Measurements from ENCODE around the gene SECTM1. TPM values are rescaled to one million over a fixed set of nuclear protein-coding genes. Genes with fewer than 3 reads are reported as not detected.

Gene SECTM1
- total and polyA plus RNA-seq, 2 experiments from 2014 or later, result 0.21 to 1.3 TPM

DNA sequence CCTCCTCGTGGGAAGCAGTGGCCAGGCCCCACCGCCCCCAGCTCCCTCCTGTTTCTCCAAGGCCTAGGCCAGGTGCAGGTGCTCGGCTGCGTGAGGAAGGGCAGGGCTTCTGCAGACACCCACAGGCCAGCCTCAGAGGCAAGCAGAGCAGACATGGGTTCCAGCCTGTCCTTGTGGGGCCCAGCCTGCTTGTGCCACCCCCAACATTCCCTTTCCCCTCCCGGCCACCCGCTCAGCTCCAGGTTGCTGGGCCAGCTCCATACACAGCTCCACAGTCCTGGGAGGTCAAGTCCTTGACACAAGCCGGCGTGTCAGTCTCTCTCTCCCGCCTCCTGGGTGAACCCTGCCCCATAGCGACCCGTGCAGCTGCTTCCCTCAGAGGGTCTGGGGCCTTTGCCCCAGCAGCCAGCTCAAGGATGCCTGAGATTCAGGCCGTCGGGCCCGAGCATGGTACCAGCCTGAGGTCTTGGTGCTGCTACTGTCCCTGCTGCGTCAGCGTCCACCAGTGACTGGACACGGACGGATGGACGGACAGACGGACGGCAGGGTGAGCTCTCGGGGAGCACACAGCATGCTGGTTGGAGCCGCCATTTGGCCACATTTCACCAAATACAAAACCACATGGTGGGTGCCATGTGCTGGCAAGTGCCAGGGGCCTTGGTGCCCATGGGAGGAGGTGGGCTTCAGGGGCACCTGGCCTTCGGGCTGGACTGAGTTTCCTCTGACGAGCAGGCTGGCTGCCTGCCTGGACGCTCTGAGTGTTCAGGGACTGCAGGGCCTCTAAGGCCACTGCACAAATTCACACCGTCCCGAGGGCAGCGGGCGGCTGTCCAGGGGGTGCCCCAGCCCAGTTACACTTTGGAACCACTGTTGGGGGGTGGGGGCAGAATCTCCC is 8.0 kb downstream of the SECTM1 start:
- Mint-ChIP-seq H3K27ac (no peak overlapping the region), H3K36me3 (ENCODE audit: low read depth) (no peaks in the 10 kb centered on the region), H3K4me3 (no peak overlapping the region), H3K9me3 (no peaks in the 10 kb centered on the region), H3K4me1 (peaks cover 16% of the 10 kb centered on the region), H3K27me3 (ENCODE audit: insufficient read depth, low read depth, poor library complexity) (peaks cover 11% of the 10 kb centered on the region)
- Histone ChIP-seq H3K27me3 (ENCODE audit: insufficient read depth) (no peaks in the 10 kb centered on the region), H3K9me2 (ENCODE audit: insufficient read depth) (no peaks in the 10 kb centered on the region), H3K4me1 (ENCODE audit: insufficient read depth) (no peaks in the 10 kb centered on the region), H4K20me1 (replicated peaks; ENCODE audit: insufficient read depth) (no peaks in the 10 kb centered on the region), H3K27ac (ENCODE audit: low read depth) (no peak overlapping the region), H3K4me3 (no peak overlapping the region), H3K36me3 (ENCODE audit: insufficient read depth) (no peaks in the 10 kb centered on the region), H3K4me2 (no peak overlapping the region), H3K79me2 (replicated peaks; ENCODE audit: insufficient read depth) (no peaks in the 10 kb centered on the region), H2AFZ (no peak overlapping the region), H3F3A (replicated peaks; ENCODE audit: low read depth) (no peaks in the 10 kb centered on the region)
- TF ChIP-seq EZH2 (IDR thresholded peaks at IDR 0.05; ENCODE audit: low read depth, unreplicated experiment), result no peak
- TF ChIP-seq ZNF114 (CRISPR knock-in tag; IDR thresholded peaks at IDR 0.05), result no peak
- no peak for TF ChIP-seq JUNB (IDR thresholded peaks at IDR 0.05; ENCODE audit: unreplicated experiment)
- no peak for TF ChIP-seq STAT1 (IDR thresholded peaks at IDR 0.05; ENCODE audit: unreplicated experiment)
- no peak for TF ChIP-seq EZH2phosphoT487 (IDR thresholded peaks at IDR 0.05; ENCODE audit: unreplicated experiment)
- TF ChIP-seq ETS1 (IDR thresholded peaks at IDR 0.05), result no peak
- TF ChIP-seq, protein P1, sequence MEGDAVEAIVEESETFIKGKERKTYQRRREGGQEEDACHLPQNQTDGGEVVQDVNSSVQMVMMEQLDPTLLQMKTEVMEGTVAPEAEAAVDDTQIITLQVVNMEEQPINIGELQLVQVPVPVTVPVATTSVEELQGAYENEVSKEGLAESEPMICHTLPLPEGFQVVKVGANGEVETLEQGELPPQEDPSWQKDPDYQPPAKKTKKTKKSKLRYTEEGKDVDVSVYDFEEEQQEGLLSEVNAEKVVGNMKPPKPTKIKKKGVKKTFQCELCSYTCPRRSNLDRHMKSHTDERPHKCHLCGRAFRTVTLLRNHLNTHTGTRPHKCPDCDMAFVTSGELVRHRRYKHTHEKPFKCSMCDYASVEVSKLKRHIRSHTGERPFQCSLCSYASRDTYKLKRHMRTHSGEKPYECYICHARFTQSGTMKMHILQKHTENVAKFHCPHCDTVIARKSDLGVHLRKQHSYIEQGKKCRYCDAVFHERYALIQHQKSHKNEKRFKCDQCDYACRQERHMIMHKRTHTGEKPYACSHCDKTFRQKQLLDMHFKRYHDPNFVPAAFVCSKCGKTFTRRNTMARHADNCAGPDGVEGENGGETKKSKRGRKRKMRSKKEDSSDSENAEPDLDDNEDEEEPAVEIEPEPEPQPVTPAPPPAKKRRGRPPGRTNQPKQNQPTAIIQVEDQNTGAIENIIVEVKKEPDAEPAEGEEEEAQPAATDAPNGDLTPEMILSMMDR (conservative IDR thresholded peaks at IDR 0.05; ENCODE audit: low read depth in 2 of 2), result no peak
- TF ChIP-seq POLR2AphosphoS5 (IDR thresholded peaks at IDR 0.05; ENCODE audit: low read depth), result no peak
- TF ChIP-seq, protein P2, sequence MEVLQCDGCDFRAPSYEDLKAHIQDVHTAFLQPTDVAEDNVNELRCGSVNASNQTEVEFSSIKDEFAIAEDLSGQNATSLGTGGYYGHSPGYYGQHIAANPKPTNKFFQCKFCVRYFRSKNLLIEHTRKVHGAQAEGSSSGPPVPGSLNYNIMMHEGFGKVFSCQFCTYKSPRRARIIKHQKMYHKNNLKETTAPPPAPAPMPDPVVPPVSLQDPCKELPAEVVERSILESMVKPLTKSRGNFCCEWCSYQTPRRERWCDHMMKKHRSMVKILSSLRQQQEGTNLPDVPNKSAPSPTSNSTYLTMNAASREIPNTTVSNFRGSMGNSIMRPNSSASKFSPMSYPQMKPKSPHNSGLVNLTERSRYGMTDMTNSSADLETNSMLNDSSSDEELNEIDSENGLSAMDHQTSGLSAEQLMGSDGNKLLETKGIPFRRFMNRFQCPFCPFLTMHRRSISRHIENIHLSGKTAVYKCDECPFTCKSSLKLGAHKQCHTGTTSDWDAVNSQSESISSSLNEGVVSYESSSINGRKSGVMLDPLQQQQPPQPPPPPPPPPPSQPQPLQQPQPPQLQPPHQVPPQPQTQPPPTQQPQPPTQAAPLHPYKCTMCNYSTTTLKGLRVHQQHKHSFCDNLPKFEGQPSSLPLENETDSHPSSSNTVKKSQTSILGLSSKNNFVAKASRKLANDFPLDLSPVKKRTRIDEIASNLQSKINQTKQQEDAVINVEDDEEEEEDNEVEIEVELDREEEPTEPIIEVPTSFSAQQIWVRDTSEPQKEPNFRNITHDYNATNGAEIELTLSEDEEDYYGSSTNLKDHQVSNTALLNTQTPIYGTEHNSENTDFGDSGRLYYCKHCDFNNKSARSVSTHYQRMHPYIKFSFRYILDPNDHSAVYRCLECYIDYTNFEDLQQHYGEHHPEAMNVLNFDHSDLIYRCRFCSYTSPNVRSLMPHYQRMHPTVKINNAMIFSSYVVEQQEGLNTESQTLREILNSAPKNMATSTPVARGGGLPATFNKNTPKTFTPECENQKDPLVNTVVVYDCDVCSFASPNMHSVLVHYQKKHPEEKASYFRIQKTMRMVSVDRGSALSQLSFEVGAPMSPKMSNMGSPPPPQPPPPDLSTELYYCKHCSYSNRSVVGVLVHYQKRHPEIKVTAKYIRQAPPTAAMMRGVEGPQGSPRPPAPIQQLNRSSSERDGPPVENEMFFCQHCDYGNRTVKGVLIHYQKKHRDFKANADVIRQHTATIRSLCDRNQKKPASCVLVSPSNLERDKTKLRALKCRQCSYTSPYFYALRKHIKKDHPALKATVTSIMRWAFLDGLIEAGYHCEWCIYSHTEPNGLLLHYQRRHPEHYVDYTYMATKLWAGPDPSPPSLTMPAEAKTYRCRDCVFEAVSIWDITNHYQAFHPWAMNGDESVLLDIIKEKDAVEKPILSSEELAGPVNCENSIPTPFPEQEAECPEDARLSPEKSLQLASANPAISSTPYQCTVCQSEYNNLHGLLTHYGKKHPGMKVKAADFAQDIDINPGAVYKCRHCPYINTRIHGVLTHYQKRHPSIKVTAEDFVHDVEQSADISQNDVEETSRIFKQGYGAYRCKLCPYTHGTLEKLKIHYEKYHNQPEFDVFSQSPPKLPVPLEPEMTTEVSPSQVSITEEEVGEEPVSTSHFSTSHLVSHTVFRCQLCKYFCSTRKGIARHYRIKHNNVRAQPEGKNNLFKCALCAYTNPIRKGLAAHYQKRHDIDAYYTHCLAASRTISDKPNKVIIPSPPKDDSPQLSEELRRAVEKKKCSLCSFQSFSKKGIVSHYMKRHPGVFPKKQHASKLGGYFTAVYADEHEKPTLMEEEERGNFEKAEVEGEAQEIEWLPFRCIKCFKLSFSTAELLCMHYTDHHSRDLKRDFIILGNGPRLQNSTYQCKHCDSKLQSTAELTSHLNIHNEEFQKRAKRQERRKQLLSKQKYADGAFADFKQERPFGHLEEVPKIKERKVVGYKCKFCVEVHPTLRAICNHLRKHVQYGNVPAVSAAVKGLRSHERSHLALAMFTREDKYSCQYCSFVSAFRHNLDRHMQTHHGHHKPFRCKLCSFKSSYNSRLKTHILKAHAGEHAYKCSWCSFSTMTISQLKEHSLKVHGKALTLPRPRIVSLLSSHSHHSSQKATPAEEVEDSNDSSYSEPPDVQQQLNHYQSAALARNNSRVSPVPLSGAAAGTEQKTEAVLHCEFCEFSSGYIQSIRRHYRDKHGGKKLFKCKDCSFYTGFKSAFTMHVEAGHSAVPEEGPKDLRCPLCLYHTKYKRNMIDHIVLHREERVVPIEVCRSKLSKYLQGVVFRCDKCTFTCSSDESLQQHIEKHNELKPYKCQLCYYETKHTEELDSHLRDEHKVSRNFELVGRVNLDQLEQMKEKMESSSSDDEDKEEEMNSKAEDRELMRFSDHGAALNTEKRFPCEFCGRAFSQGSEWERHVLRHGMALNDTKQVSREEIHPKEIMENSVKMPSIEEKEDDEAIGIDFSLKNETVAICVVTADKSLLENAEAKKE (CRISPR knock-in tag; IDR thresholded peaks at IDR 0.05), result no peak
- TF ChIP-seq NANOG (IDR thresholded peaks at IDR 0.05; ENCODE audit: borderline replicate concordance), result no peak
- no peak for TF ChIP-seq REST (IDR thresholded peaks at IDR 0.05; ENCODE audit: unreplicated experiment)
- TF ChIP-seq CREB1 (CRISPR knock-in tag; IDR thresholded peaks at IDR 0.05; ENCODE audit: low read depth), result no peak
- no peak for TF ChIP-seq ZNF331 (CRISPR knock-in tag; IDR thresholded peaks at IDR 0.05; ENCODE audit: low read depth)
- ATAC-seq (no peak), DNase-seq (ENCODE audit: low spot score) (no peak)
